Subcutaneous adipose tissue (tissue), 4 donors: ENCODE measurements around the gene SPTY2D1. TPM values are rescaled to one million over a fixed set of nuclear protein-coding genes. Genes with fewer than 3 reads are reported as not detected.

ENCODE experiments used
- total RNA-seq, 4 donors: library from RNA; depleted of rRNA; stranded (reverse); fragments of >200 nt; gene quantifications; one replicate each; pipeline ENCODE4 v1.1.0, GENCODE V29; 2016
- TF ChIP-seq, protein P1 (sequence below): fragments of 450-650 bp; IDR thresholded peaks from one replicate; pipeline ENCODE4 v1.5.1; 2016; ENCODE audit warnings: low read depth, mild to moderate bottlenecking, control low read depth, antibody characterized with exemption, moderate library complexity

Gene SPTY2D1, protein sequence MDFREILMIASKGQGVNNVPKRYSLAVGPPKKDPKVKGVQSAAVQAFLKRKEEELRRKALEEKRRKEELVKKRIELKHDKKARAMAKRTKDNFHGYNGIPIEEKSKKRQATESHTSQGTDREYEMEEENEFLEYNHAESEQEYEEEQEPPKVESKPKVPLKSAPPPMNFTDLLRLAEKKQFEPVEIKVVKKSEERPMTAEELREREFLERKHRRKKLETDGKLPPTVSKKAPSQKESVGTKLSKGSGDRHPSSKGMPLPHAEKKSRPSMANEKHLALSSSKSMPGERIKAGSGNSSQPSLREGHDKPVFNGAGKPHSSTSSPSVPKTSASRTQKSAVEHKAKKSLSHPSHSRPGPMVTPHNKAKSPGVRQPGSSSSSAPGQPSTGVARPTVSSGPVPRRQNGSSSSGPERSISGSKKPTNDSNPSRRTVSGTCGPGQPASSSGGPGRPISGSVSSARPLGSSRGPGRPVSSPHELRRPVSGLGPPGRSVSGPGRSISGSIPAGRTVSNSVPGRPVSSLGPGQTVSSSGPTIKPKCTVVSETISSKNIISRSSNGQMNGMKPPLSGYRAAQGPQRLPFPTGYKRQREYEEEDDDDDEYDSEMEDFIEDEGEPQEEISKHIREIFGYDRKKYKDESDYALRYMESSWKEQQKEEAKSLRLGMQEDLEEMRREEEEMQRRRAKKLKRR
- total RNA-seq, result 10 to 100 TPM; 16.7 to 22.6 (median 20.2) TPM

GRCh38 chr11:18634140-18635032, at the start of gene SPTY2D1:
Gene SPTY2D1 (minus strand): TSS chr11:18634342. CDS start chr11:18634257, 85 bp downstream.
- TF ChIP-seq, protein P1, sequence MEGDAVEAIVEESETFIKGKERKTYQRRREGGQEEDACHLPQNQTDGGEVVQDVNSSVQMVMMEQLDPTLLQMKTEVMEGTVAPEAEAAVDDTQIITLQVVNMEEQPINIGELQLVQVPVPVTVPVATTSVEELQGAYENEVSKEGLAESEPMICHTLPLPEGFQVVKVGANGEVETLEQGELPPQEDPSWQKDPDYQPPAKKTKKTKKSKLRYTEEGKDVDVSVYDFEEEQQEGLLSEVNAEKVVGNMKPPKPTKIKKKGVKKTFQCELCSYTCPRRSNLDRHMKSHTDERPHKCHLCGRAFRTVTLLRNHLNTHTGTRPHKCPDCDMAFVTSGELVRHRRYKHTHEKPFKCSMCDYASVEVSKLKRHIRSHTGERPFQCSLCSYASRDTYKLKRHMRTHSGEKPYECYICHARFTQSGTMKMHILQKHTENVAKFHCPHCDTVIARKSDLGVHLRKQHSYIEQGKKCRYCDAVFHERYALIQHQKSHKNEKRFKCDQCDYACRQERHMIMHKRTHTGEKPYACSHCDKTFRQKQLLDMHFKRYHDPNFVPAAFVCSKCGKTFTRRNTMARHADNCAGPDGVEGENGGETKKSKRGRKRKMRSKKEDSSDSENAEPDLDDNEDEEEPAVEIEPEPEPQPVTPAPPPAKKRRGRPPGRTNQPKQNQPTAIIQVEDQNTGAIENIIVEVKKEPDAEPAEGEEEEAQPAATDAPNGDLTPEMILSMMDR, result no peak

DNA sequence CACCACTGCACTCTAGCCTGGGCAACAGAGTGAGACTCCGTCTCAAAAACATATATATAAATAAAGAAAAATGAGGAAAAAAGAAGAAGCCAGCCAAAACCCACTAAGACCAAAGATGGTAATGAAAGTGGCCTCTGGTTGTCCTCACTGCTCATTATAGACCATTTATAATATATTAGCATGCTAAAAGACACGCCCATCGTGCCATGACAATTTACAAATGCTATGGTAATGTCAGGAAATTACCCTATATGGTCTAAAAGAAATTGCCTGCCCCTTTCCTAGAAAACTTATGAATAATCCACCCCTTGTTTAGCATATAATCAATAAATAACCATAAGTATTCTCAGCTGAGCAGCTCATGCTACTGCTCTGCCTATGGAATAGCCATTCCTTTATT, 48.3 kb upstream of the SPTY2D1 start:
- TF ChIP-seq, protein P1, result no peak

GRCh38 chr11:18677560-18677959, 43.4 kb upstream of the SPTY2D1 start:
- TF ChIP-seq, protein P1, result no peak

DNA sequence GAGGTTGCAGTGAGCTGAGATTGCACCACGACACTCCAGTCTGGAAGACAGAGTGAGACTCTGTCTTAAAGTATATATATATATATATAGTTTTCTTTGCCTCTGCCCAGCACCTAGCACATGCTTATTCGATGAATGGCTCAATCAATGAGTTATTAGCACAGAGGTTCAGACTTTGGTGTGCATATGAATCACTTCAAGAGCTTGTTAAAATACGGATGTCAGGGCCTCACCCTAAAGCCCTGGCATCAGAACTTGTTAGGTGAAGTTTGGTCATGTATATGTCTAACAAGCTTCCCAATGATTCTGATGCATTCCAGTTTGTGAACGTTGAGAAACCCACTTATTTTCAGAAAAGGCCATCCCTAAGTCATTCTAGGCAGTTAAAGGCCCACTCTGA, 42.7 kb upstream of the SPTY2D1 start:
- TF ChIP-seq, protein P1, result no peak

DNA sequence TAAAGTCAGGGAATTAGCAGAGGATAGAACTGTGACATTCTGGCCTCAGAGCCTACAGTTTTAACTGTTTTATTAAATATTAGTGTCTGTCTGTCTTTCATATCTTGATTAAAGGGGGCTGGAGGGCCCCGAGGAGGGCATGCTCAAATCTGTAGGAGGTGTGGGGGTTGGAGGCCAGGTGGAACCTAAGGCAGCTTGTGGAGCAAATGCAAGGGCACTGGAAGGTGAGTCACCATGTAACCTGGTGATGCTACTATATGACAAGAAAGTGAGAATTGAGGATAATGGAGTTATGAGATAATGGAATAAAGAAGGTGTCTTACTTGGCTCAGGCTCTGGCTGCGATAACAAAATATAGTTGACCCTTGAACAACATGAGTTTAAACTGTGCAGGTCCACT, 37.1 kb upstream of the SPTY2D1 start:
- TF ChIP-seq, protein P1, result no peak

GRCh38 chr11:18669711-18670110, 35.6 kb upstream of the SPTY2D1 start:
- TF ChIP-seq, protein P1, result no peak
